Measurements from ENCODE around the gene ARL16.
A peak's percentile ranks its signal among the peaks of the same experiment; 100 is the strongest.

ARL16 gene

DNA sequence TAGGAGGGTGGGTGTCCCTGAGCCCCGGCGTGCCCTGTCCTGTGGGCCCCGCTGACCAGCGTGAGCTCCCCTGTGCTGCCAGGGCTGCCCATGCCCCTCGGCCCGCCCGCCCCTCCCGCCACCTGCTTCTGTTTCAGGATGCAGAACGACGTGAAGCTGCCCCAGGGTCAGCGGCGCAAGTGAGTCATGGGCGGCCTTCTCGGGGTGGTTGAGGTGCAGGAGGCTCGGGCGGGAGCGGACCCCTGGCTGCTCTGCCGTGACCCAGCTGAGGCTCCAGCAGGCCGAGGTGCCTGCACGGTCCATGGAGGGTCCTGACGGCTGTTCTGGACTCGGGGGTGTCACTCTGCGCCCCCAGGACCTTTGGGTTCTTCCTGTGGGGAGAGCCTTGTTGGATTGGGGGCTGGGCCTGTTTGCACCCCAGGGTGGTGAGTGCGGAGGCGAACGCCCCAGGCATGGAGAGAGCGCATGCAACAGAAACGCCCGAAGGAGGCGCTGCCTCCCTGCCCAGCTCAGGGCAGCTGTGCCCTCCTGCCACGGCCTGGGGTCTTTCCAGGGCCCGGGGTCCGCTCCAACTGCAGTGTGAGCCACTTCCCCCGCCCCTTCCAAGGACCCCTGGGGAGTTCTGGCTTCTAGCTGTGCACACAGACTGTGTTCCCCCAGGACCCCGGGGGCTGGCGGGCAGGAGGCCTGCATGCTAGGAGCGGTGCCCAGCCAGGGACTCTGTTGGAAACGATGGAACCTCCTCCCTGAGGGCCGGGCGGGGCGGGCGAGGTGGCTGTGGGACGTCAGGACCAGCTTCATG, 32.5 kb upstream of the ARL16 start:
- DNase-seq (ENCODE audit: low read depth, low spot score): no peak
- no peak overlapping the region for H3K4me3 ChIP-seq (ENCODE audit: low read depth, low read length)
- TF ChIP-seq, protein P1, sequence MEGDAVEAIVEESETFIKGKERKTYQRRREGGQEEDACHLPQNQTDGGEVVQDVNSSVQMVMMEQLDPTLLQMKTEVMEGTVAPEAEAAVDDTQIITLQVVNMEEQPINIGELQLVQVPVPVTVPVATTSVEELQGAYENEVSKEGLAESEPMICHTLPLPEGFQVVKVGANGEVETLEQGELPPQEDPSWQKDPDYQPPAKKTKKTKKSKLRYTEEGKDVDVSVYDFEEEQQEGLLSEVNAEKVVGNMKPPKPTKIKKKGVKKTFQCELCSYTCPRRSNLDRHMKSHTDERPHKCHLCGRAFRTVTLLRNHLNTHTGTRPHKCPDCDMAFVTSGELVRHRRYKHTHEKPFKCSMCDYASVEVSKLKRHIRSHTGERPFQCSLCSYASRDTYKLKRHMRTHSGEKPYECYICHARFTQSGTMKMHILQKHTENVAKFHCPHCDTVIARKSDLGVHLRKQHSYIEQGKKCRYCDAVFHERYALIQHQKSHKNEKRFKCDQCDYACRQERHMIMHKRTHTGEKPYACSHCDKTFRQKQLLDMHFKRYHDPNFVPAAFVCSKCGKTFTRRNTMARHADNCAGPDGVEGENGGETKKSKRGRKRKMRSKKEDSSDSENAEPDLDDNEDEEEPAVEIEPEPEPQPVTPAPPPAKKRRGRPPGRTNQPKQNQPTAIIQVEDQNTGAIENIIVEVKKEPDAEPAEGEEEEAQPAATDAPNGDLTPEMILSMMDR (IDR thresholded peaks at IDR 0.05; ENCODE audit: low read depth, low read length): no peak
- in situ Hi-C loops (cut with HindIII; ENCODE audit: low sequenced_read_pairs): no loop called here

DNA sequence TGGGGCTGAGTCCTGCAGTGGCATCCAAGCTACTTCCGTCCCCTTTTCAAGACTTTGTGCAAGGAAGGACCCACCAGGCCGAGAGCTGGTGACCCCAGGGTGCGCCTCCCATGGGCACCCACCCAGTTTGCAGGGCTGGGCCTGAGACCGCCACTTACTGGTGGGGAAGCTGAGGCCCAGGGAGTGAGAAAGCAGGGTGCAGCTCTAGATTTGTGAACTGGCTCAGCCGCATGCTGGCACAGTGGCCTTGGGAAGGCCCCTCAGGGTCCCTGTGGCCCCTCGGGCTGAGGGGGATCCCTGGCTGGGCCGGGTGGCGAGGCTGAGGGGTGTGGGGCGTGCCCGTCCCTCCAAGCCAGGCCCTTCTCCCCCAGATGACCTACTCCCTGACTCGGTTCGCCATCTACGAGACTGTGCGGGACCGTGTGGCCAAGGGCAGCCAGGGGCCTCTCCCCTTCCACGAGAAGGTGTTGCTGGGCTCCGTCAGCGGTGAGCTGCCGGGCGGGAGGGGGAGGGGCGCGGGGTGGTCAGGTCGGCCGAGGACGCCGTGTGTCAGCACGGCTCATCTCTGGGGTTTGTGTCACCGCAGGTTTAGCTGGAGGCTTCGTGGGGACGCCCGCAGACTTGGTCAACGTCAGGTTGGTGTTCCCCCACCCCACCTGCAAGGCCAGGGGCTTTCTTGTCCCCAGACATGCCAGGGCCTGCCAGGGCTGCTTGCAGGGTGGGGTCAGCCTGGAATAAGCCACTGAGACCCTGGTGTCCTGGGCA, 31.7 kb upstream of the ARL16 start:
- in situ Hi-C loops (cut with HindIII; ENCODE audit: low sequenced_read_pairs): no loop called here
- TF ChIP-seq, protein P1 (IDR thresholded peaks at IDR 0.05; ENCODE audit: low read depth, low read length): no peak
- DNase-seq (ENCODE audit: low read depth, low spot score): no peak
- no peak overlapping the region for H3K4me3 ChIP-seq (ENCODE audit: low read depth, low read length)

- DNase-seq (ENCODE audit: low read depth, low spot score): no peak
- TF ChIP-seq, protein P1 (IDR thresholded peaks at IDR 0.05; ENCODE audit: low read depth, low read length): no peak
- in situ Hi-C loops (cut with HindIII; ENCODE audit: low sequenced_read_pairs): no loop called here
- H3K4me3 ChIP-seq (ENCODE audit: low read depth, low read length): no peak overlapping the region
Measured at GRCh38 chr17:81714412-81715106, 31.0 kb upstream of the ARL16 start.

DNA sequence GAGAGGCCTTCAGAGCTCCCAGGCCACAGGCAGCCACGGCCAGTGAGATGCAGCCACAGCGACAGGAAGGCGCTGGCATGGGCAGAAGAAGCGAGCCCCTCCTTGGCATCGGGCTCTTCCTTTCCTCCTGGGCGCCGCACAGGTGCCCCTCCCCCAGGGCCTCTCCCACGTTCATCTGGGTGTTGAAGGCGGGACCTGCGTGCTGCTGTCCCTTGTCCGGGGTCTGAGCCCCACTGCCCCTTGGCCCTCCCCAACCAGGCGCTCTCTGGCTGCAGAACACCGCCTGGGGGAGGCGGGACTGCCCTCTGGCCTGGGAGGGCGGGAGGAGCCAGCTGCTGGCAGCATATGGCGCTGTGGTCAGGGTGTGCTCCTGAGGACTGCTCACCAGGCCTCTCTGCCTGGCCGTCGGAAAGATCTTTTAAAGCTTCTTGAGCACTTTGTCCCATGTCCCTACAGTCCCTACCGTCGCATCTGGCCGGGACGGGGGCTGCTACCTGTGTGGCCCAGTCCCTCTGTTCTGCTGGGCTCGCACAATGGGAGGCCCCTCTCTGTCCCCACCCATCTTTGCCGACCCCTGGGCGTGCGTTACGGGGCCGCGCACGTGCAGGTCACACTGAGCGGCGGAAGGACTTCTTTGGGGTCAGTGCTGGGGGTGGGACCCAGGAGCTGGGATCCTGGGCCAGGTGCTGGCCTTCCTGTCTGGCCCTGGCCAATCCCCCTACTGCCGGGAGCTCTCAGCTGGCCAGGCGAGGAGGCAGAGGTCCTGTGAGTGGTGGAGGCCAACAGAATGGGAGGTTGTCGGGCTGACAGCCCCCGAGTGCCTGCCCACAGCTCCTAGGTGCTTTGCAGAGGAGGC, 30.2 kb upstream of the ARL16 start:
- no peak for DNase-seq (ENCODE audit: low read depth, low spot score)
- TF ChIP-seq, protein P1 (IDR thresholded peaks at IDR 0.05; ENCODE audit: low read depth, low read length): no peak
- in situ Hi-C loops (cut with HindIII; ENCODE audit: low sequenced_read_pairs): no loop called here
- peak overlapping the region; percentile 49 for H3K4me3 ChIP-seq (ENCODE audit: low read depth, low read length)

- TF ChIP-seq, protein P1 (IDR thresholded peaks at IDR 0.05; ENCODE audit: low read depth, low read length): no peak
- in situ Hi-C loops (cut with HindIII; ENCODE audit: low sequenced_read_pairs): no loop called here
- peak overlapping the region; percentile 49 for H3K4me3 ChIP-seq (ENCODE audit: low read depth, low read length)
- DNase-seq (ENCODE audit: low read depth, low spot score): no peak
Measured at GRCh38 chr17:81713004-81713555, 29.5 kb upstream of the ARL16 start.
